Pancreas (tissue), 10 donors: ENCODE data around the gene FARS2. TPM values are rescaled to one million over a fixed set of nuclear protein-coding genes. Genes with fewer than 3 reads are reported as not detected.
A peak's percentile ranks its signal among the peaks of the same experiment; 100 is the strongest.

Experiments
- ATAC-seq, 4 donors: fragments of 200-7000 bp; cut with Tn5 transposase; one replicate each; pipeline versions ENCODE4 v1.8.0 to v1.9.1; 2020; ENCODE audit warnings: mild to moderate bottlenecking in 4 of 4, moderate library complexity in 4 of 4
- DNase-seq, 6 donors: peaks; one replicate each; pipeline ENCODE4 v3.0.0-alpha.2; 2020
- FAIRE-seq: peaks from 2 replicates; lab custom pipeline; 2012; peaks lifted over from hg19 to GRCh38; lab: Jason Lieb, UNC
- H3K27ac ChIP-seq, 4 donors: fragments of 200-600 bp; sonication (generic); 1 replicate in 3 of 4; 2 replicates in 1 of 4; pipeline versions ENCODE4 v1.5.0 to v1.8.0; 2020
- H3K27me3 ChIP-seq, 4 donors: fragments of 200-600 bp; one replicate each; pipeline ENCODE4 v1.8.0; 2021
- H3K36me3 ChIP-seq, 3 donors: fragments of 200-600 bp; sonication (generic) in 1 of 3; one replicate each; pipeline versions ENCODE4 v1.5.0 to v1.8.0; 2020 to 2021
- H3K4me1 ChIP-seq, 3 donors: fragments of 200-600 bp; one replicate each; pipeline ENCODE4 v1.8.0; 2021
- H3K4me3 ChIP-seq, 4 donors: fragments of 200-600 bp; sonication (generic) in 2 of 4; one replicate each; pipeline versions ENCODE4 v1.5.0 to v1.8.0; 2020 to 2021
- H3K9me3 ChIP-seq, 4 donors: fragments of 200-600 bp; one replicate each; pipeline ENCODE4 v1.8.0; 2021
- CTCF ChIP-seq, 4 donors: fragments of 200-600 bp; sonication (generic) in 3 of 4; IDR thresholded peaks; one replicate each; pipeline versions ENCODE4 v1.5.0 to v1.8.0; 2021; ENCODE audit warnings: antibody characterized with exemption in 4 of 4
- WGBS, 2 donors: extraction: QIAGEN DNeasy Blood & Tissue Kit; methylation state at CpG; one replicate each; pipeline ENCODE4 v1.1.7; 2013; 5-methylcytosine and 5-hydroxymethylcytosine counted together
- intact Hi-C, 3 donors: fragments of 100-400 bp; cut with DNase I; formaldehyde crosslinking; loops; one replicate each; pipeline versions ENCODE4 v1.11.1 to v1.14.2; 2022
- polyA plus RNA-seq, 2 donors: library from polyadenylated mRNA; stranded (reverse); fragments of 200-250 nt; gene quantifications; one replicate each; pipeline ENCODE4 v1.2.3, GENCODE V29; 2013
- total RNA-seq, 6 donors: library from RNA; stranded (reverse); fragmentation: NEBNext Ultra II Directional in 4 of 6; extraction: Animal tissue kit (Norgen Biotek cat#: 25700) in 4 of 6; gene quantifications; one replicate each; pipeline versions ENCODE4 v1.2.1 to v1.2.4, GENCODE V29; 2021 to 2023
- donor health status: healthy with polysubstance abuse.
- donor health status: DM: no; HTN: no; CAD: no; lungs with moderate emphysema.
- donor health status: DM: no; HTN: no; CAD: no.
- donor health status: control.
- donor health status: control.
- donor health status: Bipolar disorder and iron deficiency.
- donor health status: DM: yes; HTN: yes; CAD: no.
- donor health status: DM: no; HTN: no; CAD: no.
- donor health status: DM: no; HTN: no; CAD: no.
- donor health status: DM: yes; HTN: yes; CAD: no.

Gene FARS2
- total and polyA plus RNA-seq, 8 donors: 4.1 to 10.3 (median 7.5) TPM

GRCh38 chr6:5300206-5300764, 39.0 kb downstream of the FARS2 start:
- Histone ChIP-seq H3K4me3 (no peak overlapping the region), H3K27me3 (no peaks in the 10 kb centered on the region), H3K36me3 (no peaks in the 10 kb centered on the region), H3K4me1 (no peaks in the 10 kb centered on the region), H3K9me3 (no peaks in the 10 kb centered on the region), H3K27ac (no peak overlapping the region)
- no peak for TF ChIP-seq CTCF (IDR thresholded peaks at IDR 0.05)
- ATAC-seq (no peak), FAIRE-seq (no peak), DNase-seq (no peak)
- WGBS, 2 donors: 67 to 74% methylated on average over 1 of the region's 1 CpG
- intact Hi-C loops: loop anchor here in 1 of 3 donors (10.0 kb wide), 1 partner anchor 155 kb away; no protein-coding TSS in a partner anchor

- no peak for TF ChIP-seq CTCF (IDR thresholded peaks at IDR 0.05)
- DNase-seq: no peak
- 66 to 79% methylated on average over 10 of the region's 10 CpGs for WGBS, 2 donors
- peak in 1 of 4 donors; percentile 15 for ATAC-seq
- Histone ChIP-seq H3K36me3 (no peaks in the 10 kb centered on the region), H3K4me1 (no peaks in the 10 kb centered on the region), H3K4me3 (no peak overlapping the region), H3K27ac (no peak overlapping the region), H3K9me3 (no peaks in the 10 kb centered on the region), H3K27me3 (no peaks in the 10 kb centered on the region)
- intact Hi-C loops: loop anchor here in 1 of 3 donors (10.0 kb wide), 1 partner anchor 158 kb away; no protein-coding TSS in a partner anchor
- FAIRE-seq: no peak
Measured at GRCh38 chr6:5302220-5302946, 41.1 kb downstream of the FARS2 start.

- H3K9me3 ChIP-seq: no peaks in the 10 kb centered on the region
- DNase-seq (peak; percentile 54 to 73 (median 66)), ATAC-seq (peak; percentile 97 to 99 (median 98)), FAIRE-seq (no peak)
- no peak overlapping the region for H3K27ac ChIP-seq
- H3K36me3 ChIP-seq: no peaks in the 10 kb centered on the region
- intact Hi-C loops: loop anchor here in 1 of 3 donors (10.0 kb wide), 1 partner anchor 158 kb away; no protein-coding TSS in a partner anchor
- 31 to 43% methylated on average over 10 of the region's 10 CpGs for WGBS, 2 donors
- H3K4me1 ChIP-seq: no peaks in the 10 kb centered on the region
- peak; percentile 29 to 55 (median 42) for TF ChIP-seq CTCF (IDR thresholded peaks at IDR 0.05)
- no peaks in the 10 kb centered on the region for H3K27me3 ChIP-seq
- H3K4me3 ChIP-seq: no peak overlapping the region
Measured at GRCh38 chr6:5302995-5303622, 41.8 kb downstream of the FARS2 start.

GRCh38 chr6:5303682-5304081, 42.4 kb downstream of the FARS2 start:
- no peaks in the 10 kb centered on the region for H3K36me3 ChIP-seq
- no peaks in the 10 kb centered on the region for H3K4me1 ChIP-seq
- no peak for TF ChIP-seq CTCF (IDR thresholded peaks at IDR 0.05)
- no peak overlapping the region for H3K27ac ChIP-seq
- FAIRE-seq (no peak), ATAC-seq (peak in 1 of 4 donors; percentile 39), DNase-seq (no peak)
- no peak overlapping the region for H3K4me3 ChIP-seq
- WGBS, 2 donors: 77 to 83% methylated on average over 8 of the region's 8 CpGs
- intact Hi-C loops: loop anchor here in 1 of 3 donors (10.0 kb wide), 1 partner anchor 159 kb away; no protein-coding TSS in a partner anchor
- H3K9me3 ChIP-seq: no peaks in the 10 kb centered on the region
- H3K27me3 ChIP-seq: no peaks in the 10 kb centered on the region
